Sigmoid colon (tissue), 7 donors: ENCODE data around the gene ARSB. TPM values are rescaled to one million over a fixed set of nuclear protein-coding genes. Genes with fewer than 3 reads are reported as not detected.

Experiments
- DNase-seq: peaks from one replicate; pipeline ENCODE4 v3.0.0-alpha.2; 2019
- H3K27ac ChIP-seq, 4 donors: fragments of 200-600 bp; sonication (generic); one replicate each; pipeline ENCODE4 v1.5.1; 2016 to 2019; ENCODE audit warnings: mild to moderate bottlenecking in 1 of 4
- H3K27me3 ChIP-seq, 3 donors: fragments of 200-600 bp; sonication (generic); one replicate each; pipeline ENCODE4 v1.5.1; 2019; ENCODE audit warnings: mild to moderate bottlenecking in 1 of 3
- H3K36me3 ChIP-seq, 4 donors: fragments of 200-600 bp; sonication (generic); one replicate each; pipeline ENCODE4 v1.5.1; 2016 to 2019
- H3K4me1 ChIP-seq, 4 donors: fragments of 200-600 bp; sonication (generic); one replicate each; pipeline ENCODE4 v1.5.1; 2017 to 2019
- H3K4me3 ChIP-seq, 4 donors: fragments of 200-600 bp; sonication (generic); one replicate each; pipeline ENCODE4 v1.5.1; 2017 to 2019; ENCODE audit warnings: mild to moderate bottlenecking in 2 of 4, moderate library complexity in 1 of 4
- H3K9me3 ChIP-seq, 4 donors: fragments of 200-600 bp in 3 of 4; sonication (generic) in 3 of 4; one replicate each; pipeline versions ENCODE4 v1.5.1 to v1.6.1; 2013 to 2019
- EP300 ChIP-seq, 4 donors: sonication (generic); formaldehyde crosslinking; IDR thresholded peaks; one replicate each; pipeline ENCODE4 v1.6.1; 2017; ENCODE audit warnings: antibody characterized with exemption in 4 of 4
- POLR2A ChIP-seq, 2 donors: fragments of 450-650 bp; IDR thresholded peaks; one replicate each; pipeline ENCODE4 v1.6.1; 2016; ENCODE audit warnings: antibody characterized with exemption in 2 of 2, mild to moderate bottlenecking in 2 of 2, moderate library complexity in 2 of 2
- POLR2AphosphoS5 ChIP-seq, 4 donors: sonication (generic); formaldehyde crosslinking; IDR thresholded peaks; one replicate each; pipeline ENCODE4 v1.6.1; 2017; ENCODE audit warnings: antibody characterized with exemption in 4 of 4
- WGBS, 2 donors: extraction: QIAGEN DNeasy Blood & Tissue Kit; methylation state at CpG; one replicate each; pipeline ENCODE4 v1.1.7; 2013; 5-methylcytosine and 5-hydroxymethylcytosine counted together
- intact Hi-C: fragments of 100-400 bp; cut with DNase I; formaldehyde crosslinking; loops from one replicate; pipeline ENCODE4 v1.15.1; 2023
- polyA plus RNA-seq, 3 donors: library from polyadenylated mRNA; stranded (reverse); fragments of 200-250 nt; gene quantifications; one replicate each; pipeline ENCODE4 v1.2.3, GENCODE V29; 2013
- small RNA-seq, 3 donors: library from RNA; depleted of rRNA; stranded (forward); fragments of <200 nt; gene quantifications; one replicate each; pipeline ENCODE3, GENCODE V24; 2016
- total RNA-seq, 4 donors: library from RNA; depleted of rRNA; stranded (reverse); fragments of >200 nt; gene quantifications; one replicate each; pipeline ENCODE4 v1.1.0, GENCODE V29; 2016
- TF ChIP-seq, protein P1 (sequence below), 4 experiments: fragments of 450-650 bp in 3 of 4; fragments of 200-600 bp in 1 of 4; IDR thresholded peaks; one replicate each; pipeline ENCODE4 v1.5.1; 2016 to 2019; ENCODE audit warnings: antibody characterized with exemption in 4 of 4, mild to moderate bottlenecking in 3 of 4, moderate library complexity in 2 of 4
- donor health status: healthy with polysubstance abuse.
- donor health status: Bipolar disorder and iron deficiency.
- donor health status: healthy.

Gene ARSB
- total and polyA plus RNA-seq, 7 donors, result 1.2 to 22.2 (median 8.6) TPM

DNA sequence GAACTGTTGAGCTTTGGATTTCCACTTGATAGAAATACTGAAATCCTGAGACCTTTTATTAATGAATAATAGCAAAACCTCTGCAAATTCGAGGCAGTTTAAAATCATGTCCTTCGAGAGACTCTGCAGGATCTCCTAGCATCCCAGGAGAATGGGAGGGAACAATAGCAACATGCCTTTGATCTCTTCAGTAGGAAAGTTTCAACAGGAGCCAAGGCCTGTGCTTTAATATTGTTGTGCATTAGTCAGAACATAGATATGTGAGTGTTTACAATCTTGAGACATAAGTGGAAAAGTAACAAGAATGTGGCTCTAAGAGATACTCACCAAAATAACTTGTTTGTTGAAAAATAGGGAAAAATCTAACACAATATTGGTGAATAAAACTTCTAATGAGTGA, 253.2 kb downstream of the ARSB start:
- DNase-seq, result no peak
- intact Hi-C loops, result no loop called here
- Histone ChIP-seq H3K36me3 (no peaks in the 10 kb centered on the region), H3K4me3 (no peak overlapping the region), H3K27ac (no peak overlapping the region), H3K9me3 (peaks cover 0 to 3% (median 0%) of the 10 kb centered on the region in 4 donors), H3K27me3 (no peaks in the 10 kb centered on the region), H3K4me1 (peaks cover 0 to 11% (median 0%) of the 10 kb centered on the region in 4 donors)
- TF ChIP-seq POLR2AphosphoS5 (IDR thresholded peaks at IDR 0.05) (no peak), POLR2A (IDR thresholded peaks at IDR 0.05) (no peak), EP300 (IDR thresholded peaks at IDR 0.05) (no peak)
- TF ChIP-seq, protein P1, sequence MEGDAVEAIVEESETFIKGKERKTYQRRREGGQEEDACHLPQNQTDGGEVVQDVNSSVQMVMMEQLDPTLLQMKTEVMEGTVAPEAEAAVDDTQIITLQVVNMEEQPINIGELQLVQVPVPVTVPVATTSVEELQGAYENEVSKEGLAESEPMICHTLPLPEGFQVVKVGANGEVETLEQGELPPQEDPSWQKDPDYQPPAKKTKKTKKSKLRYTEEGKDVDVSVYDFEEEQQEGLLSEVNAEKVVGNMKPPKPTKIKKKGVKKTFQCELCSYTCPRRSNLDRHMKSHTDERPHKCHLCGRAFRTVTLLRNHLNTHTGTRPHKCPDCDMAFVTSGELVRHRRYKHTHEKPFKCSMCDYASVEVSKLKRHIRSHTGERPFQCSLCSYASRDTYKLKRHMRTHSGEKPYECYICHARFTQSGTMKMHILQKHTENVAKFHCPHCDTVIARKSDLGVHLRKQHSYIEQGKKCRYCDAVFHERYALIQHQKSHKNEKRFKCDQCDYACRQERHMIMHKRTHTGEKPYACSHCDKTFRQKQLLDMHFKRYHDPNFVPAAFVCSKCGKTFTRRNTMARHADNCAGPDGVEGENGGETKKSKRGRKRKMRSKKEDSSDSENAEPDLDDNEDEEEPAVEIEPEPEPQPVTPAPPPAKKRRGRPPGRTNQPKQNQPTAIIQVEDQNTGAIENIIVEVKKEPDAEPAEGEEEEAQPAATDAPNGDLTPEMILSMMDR (IDR thresholded peaks at IDR 0.05), result no peak
- WGBS, 2 donors, result 82 to 88% methylated on average over 2 of the region's 2 CpGs

- peaks cover 0 to 2% (median 0%) of the 10 kb centered on the region in 4 donors for H3K9me3 ChIP-seq
- H3K27ac ChIP-seq, result no peak overlapping the region
- 96 to 97% methylated on average over 1 of the region's 1 CpG for WGBS, 2 donors
- TF ChIP-seq, protein P1 (IDR thresholded peaks at IDR 0.05), result no peak
- TF ChIP-seq POLR2A (IDR thresholded peaks at IDR 0.05), result no peak
- no peak for TF ChIP-seq POLR2AphosphoS5 (IDR thresholded peaks at IDR 0.05)
- TF ChIP-seq EP300 (IDR thresholded peaks at IDR 0.05), result no peak
- H3K4me3 ChIP-seq, result no peak overlapping the region
- peaks cover 0 to 11% (median 0%) of the 10 kb centered on the region in 4 donors for H3K4me1 ChIP-seq
- no peak for DNase-seq
- no peaks in the 10 kb centered on the region for H3K27me3 ChIP-seq
- H3K36me3 ChIP-seq, result no peaks in the 10 kb centered on the region
- intact Hi-C loops, result no loop called here
Observed at GRCh38 chr5:78730300-78731094, 254.6 kb downstream of the ARSB start.

DNA sequence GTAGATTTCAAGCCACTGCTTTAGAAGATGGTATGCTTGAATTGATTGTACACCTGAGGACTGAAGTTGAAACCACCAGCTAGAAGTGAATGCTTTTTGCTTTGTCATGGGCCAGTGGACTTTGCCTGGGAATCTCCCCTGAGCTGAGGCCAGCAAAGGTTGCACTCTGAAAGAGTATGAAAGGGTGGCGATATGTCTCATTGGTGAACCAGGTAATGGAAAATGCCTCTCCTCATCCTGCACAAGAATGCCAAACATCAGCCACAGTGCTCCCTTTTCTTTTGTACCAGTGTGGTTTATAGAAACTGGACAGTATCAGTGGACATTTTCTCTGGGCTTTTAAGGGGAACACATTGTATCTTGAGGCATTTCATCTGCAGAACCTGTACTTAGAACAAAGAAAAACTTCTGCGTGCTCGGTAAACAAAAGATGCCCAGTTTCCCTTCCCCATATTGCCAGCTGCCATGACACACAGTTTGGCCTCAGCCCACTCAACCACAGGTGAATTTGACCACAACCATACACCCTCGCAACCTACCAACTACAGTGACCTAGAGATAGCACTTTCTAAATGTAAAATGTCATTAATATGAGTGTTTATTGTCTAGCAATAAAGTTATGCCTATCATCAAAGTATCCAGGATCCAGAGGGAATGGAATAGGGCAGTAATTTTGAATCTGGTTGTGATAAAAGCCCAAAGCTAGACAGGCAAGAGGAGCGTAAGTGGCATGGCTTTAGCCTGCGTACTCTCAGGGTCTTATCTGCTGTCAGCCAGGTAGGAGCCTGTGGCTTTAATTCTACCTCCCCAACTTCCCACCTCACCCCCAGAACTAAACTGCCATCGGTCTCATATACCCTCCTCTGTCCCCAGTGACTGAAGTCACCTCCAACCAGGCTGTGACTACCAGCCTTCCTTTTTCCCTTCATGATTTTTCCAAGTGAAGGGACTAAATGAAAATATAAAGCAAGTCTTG, 257.0 kb downstream of the ARSB start:
- no peaks in the 10 kb centered on the region for H3K9me3 ChIP-seq
- H3K27me3 ChIP-seq, result no peaks in the 10 kb centered on the region
- no peak for DNase-seq
- no peak overlapping the region for H3K4me3 ChIP-seq
- intact Hi-C loops, result no loop called here
- WGBS, 2 donors, result 73 to 83% methylated on average over 7 of the region's 7 CpGs
- H3K36me3 ChIP-seq, result no peaks in the 10 kb centered on the region
- TF ChIP-seq POLR2AphosphoS5 (IDR thresholded peaks at IDR 0.05), result no peak
- TF ChIP-seq POLR2A (IDR thresholded peaks at IDR 0.05), result no peak
- TF ChIP-seq, protein P1 (IDR thresholded peaks at IDR 0.05), result no peak
- no peak for TF ChIP-seq EP300 (IDR thresholded peaks at IDR 0.05)
- no peak overlapping the region for H3K27ac ChIP-seq
- peaks cover 0 to 11% (median 0%) of the 10 kb centered on the region in 4 donors for H3K4me1 ChIP-seq

Small RNA genes within 50 kb of the gene (small RNA-seq; reads per million reads assigned to genes)
- gene AC025755.1, result 0 reads per million in 3 donors

Other genes starting within 250 kb of the ARSB start
- gene DMGDH, start 84.4 kb upstream of the ARSB start, total RNA-seq, result 1 to 10 TPM; 1.8 to 5.3 (median 2.6) TPM
- gene DMGDH, start 84.4 kb upstream of the ARSB start, polyA plus RNA-seq, result under 1 TPM in 1 of 3 donors, not detected in 2; 0.41 TPM
- gene BHMT2, start 84.5 kb upstream of the ARSB start, total RNA-seq, result 10 to 100 TPM; 12.1 to 37.5 (median 26.0) TPM
- 1 to 10 TPM in 1 of 3 donors, under 1 TPM in 2; 0.86 to 3.0 (median 0.92) TPM for gene BHMT2, start 84.5 kb upstream of the ARSB start, polyA plus RNA-seq
- 1 to 10 TPM in 1 of 4 donors, under 1 TPM in 3; 0.33 to 6.6 (median 0.38) TPM for gene BHMT, start 126.5 kb upstream of the ARSB start, total RNA-seq
- under 1 TPM in 1 of 3 donors, not detected in 2; 0.04 TPM for gene BHMT, start 126.5 kb upstream of the ARSB start, polyA plus RNA-seq